Astrocyte (in vitro differentiated cells and primary cell): ENCODE data around the gene PTPRN2.

Experiments
- EZH2 ChIP-seq: IDR thresholded peaks from 2 replicates; pipeline ENCODE4 v1.6.1; 2012; ENCODE audit warnings: mild to moderate bottlenecking, low read length, inconsistent platforms; ENCODE audit not compliant: insufficient read depth
- TF ChIP-seq, protein P1 (sequence below): IDR thresholded peaks from 2 replicates; pipeline ENCODE4 v1.5.1; 2011; ENCODE audit warnings: low read depth, mild to moderate bottlenecking, inconsistent platforms, low read length, moderate library complexity; ENCODE audit not compliant: insufficient read depth

DNA sequence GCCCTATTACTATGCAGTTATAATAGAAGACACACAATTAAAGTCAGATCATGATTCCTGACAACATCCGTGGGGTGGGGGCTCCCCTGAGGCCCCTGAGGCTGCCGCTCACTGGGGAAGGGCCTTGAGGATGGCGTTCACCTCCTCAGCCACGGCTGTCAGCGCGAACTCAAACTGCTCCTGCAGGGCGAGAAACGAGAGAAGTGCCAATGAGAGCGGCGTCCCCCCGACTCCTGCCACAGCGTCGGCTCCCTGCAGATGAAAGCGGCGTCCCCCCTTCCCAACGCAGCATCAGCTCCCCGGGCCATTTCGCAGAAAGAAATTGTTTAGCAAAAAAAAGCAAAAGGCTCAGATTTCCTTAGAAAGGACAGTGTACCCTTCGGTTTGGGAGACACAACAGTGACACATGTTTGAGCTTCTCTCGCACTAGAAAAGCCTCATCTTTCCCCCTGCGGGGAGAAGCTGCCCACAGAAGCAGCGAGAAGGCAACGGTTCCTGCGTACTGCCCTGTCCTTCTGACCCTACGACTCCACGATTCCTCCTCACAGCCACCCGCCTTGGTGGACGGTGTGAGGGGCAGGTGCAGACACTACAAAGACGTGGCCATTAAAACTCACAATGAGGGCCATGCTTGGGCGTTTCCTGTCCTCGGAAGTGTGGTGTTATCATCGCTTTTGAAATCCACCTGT is 1046.9 kb downstream of the PTPRN2 start:
- TF ChIP-seq, protein P1, sequence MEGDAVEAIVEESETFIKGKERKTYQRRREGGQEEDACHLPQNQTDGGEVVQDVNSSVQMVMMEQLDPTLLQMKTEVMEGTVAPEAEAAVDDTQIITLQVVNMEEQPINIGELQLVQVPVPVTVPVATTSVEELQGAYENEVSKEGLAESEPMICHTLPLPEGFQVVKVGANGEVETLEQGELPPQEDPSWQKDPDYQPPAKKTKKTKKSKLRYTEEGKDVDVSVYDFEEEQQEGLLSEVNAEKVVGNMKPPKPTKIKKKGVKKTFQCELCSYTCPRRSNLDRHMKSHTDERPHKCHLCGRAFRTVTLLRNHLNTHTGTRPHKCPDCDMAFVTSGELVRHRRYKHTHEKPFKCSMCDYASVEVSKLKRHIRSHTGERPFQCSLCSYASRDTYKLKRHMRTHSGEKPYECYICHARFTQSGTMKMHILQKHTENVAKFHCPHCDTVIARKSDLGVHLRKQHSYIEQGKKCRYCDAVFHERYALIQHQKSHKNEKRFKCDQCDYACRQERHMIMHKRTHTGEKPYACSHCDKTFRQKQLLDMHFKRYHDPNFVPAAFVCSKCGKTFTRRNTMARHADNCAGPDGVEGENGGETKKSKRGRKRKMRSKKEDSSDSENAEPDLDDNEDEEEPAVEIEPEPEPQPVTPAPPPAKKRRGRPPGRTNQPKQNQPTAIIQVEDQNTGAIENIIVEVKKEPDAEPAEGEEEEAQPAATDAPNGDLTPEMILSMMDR = no peak
- no peak for TF ChIP-seq EZH2
